SK-N-SH (cell line): ENCODE measurements around the gene SVBP.

ENCODE experiments used
- CTCF ChIP-seq: fragments of 200-600 bp; sonication (generic); IDR thresholded peaks from 2 replicates; pipeline ENCODE4 v1.6.1; 2017; ENCODE audit warnings: antibody characterized with exemption, mild to moderate bottlenecking, moderate library complexity
- JUND ChIP-seq: IDR thresholded peaks from 2 replicates; pipeline ENCODE4 v1.4.0; 2012
- MEF2A ChIP-seq: IDR thresholded peaks from 2 replicates; pipeline ENCODE4 v1.4.0; 2012; ENCODE audit warnings: low read depth, borderline replicate concordance
- NFIC ChIP-seq: IDR thresholded peaks from 2 replicates; pipeline ENCODE4 v1.4.0; 2012; ENCODE audit warnings: borderline replicate concordance
- TAF1 ChIP-seq: IDR thresholded peaks from 2 replicates; pipeline ENCODE4 v1.6.1; 2012; ENCODE audit warnings: low read depth, mild to moderate bottlenecking, low read length, moderate library complexity, borderline replicate concordance
- YY1 ChIP-seq: IDR thresholded peaks from 2 replicates; pipeline ENCODE4 v1.4.0; 2012; ENCODE audit warnings: low read depth, mild to moderate bottlenecking

GRCh38 chr1:42852608-42852980 is 35.4 kb upstream of the SVBP start:
- TF ChIP-seq YY1 (no peak), MEF2A (no peak), CTCF (no peak), TAF1 (no peak), NFIC (no peak), JUND (no peak)
